Right cardiac atrium (tissue), 5 donors: ENCODE data around the gene FRMD8. TPM values are rescaled to one million over a fixed set of nuclear protein-coding genes. Genes with fewer than 3 reads are reported as not detected.
"Not testable (repeated sequence)": the region's sequence is repeated elsewhere in the genome, so short reads cannot be mapped to it uniquely, and the experiment has no call there.

Source experiments
- ATAC-seq, 2 donors: fragments of 200-7000 bp; cut with Tn5 transposase; one replicate each; pipeline versions ENCODE4 v1.8.0 to v1.9.1; 2020; ENCODE audit warnings: moderate library complexity in 2 of 2, mild to moderate bottlenecking in 1 of 2
- DNase-seq, 3 donors: peaks; one replicate each; pipeline ENCODE4 v3.0.0-alpha.2; 2020
- H3K27ac ChIP-seq: one replicate; pipeline ENCODE4 v1.5.1; 2013; ENCODE audit warnings: mild to moderate bottlenecking, low read length, control low read depth, moderate library complexity
- H3K27me3 ChIP-seq: one replicate; pipeline ENCODE4 v1.6.1; 2013; ENCODE audit not compliant: control insufficient read depth, insufficient read depth
- H3K4me1 ChIP-seq: one replicate; pipeline ENCODE4 v1.6.1; 2013; ENCODE audit warnings: low read length; ENCODE audit not compliant: control insufficient read depth, insufficient read depth
- H3K4me3 ChIP-seq: one replicate; pipeline ENCODE4 v1.5.1; 2013; ENCODE audit warnings: low read length, control low read depth
- H3K9me3 ChIP-seq: one replicate; pipeline ENCODE4 v1.6.1; 2013; ENCODE audit warnings: low read length; ENCODE audit not compliant: control insufficient read depth
- WGBS: extraction: QIAGEN DNeasy Blood & Tissue Kit; methylation state at CpG from one replicate; pipeline ENCODE4 v1.1.7; 2013; 5-methylcytosine and 5-hydroxymethylcytosine counted together
- intact Hi-C, 4 donors: fragments of 100-400 bp; cut with DNase I; formaldehyde crosslinking; loops; one replicate each; pipeline versions ENCODE4 v1.11.0 to v1.14.0; 2022 to 2023
- polyA plus RNA-seq: library from polyadenylated mRNA; stranded (reverse); fragments of 200-250 nt; gene quantifications from one replicate; pipeline ENCODE4 v1.2.3, GENCODE V29; 2013
- total RNA-seq, 4 donors: library from RNA; stranded (reverse); fragmentation: NEBNext Ultra II Directional; extraction: Animal tissue kit (Norgen Biotek cat#: 25700); gene quantifications; one replicate each; pipeline ENCODE4 v1.2.1, GENCODE V29; 2021
- donor health status: healthy with polysubstance abuse.
- donor health status: DM: no; HTN: yes; CAD: no.
- donor health status: DM: no; HTN: no; CAD: no.
- donor health status: DM: no; HTN: yes; CAD: no; lungs with severe emphysema.
- donor health status: DM: yes; HTN: yes; CAD: no.

The FRMD8 gene
- total and polyA plus RNA-seq, 5 donors = 9.3 to 16.1 (median 12.7) TPM

DNA sequence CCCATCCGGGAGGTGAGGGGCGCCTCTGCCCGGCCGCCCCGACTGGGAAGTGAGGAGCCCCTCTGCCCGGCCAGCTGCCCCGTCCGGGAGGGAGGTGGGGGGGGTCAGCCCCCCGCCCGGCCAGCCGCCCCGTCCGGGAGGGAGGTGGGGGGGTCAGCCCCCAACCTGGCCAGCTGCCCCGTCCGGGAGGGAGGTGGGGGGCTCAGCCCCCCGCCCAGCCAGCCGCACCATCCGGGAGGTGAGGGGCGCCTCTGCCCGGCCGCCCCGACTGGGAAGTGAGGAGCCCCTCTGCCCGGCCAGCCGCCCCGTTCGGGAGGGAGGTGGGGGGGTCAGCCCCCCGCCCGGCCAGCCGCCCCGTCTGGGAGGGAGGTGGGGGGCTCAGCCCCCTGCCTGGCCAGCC, 64.9 kb downstream of the FRMD8 start:
- intact Hi-C loops, H3K27ac ChIP-seq, H3K4me3 ChIP-seq, H3K27me3 ChIP-seq, DNase-seq, ATAC-seq, H3K4me1 ChIP-seq, H3K9me3 ChIP-seq: not testable (repeated sequence)
- WGBS = 94% methylated on average over 25 of the region's 30 CpGs

DNA sequence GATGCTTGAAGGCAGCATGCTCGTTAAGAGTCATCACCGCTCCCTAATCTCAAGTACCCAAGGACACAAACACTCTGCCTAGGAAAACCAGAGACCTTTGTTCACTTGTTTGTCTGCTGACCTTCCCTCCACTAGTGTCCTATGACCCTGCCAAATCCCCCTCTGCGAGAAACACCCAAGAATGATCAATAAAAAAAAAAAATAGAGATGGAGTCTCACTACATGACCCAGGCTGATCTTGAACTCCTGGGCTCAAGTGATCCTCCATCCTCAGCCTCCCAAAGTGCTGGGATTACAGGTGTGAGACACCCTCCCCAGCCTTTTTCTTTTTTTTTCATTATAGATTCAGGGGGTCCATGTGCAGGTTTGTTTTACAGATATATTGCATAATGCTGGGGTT, 65.8 kb downstream of the FRMD8 start:
- ATAC-seq, H3K27me3 ChIP-seq, intact Hi-C loops, H3K4me1 ChIP-seq, H3K9me3 ChIP-seq, H3K4me3 ChIP-seq, H3K27ac ChIP-seq, DNase-seq: not testable (repeated sequence)
- 52% methylated on average over 3 of the region's 3 CpGs for WGBS

DNA sequence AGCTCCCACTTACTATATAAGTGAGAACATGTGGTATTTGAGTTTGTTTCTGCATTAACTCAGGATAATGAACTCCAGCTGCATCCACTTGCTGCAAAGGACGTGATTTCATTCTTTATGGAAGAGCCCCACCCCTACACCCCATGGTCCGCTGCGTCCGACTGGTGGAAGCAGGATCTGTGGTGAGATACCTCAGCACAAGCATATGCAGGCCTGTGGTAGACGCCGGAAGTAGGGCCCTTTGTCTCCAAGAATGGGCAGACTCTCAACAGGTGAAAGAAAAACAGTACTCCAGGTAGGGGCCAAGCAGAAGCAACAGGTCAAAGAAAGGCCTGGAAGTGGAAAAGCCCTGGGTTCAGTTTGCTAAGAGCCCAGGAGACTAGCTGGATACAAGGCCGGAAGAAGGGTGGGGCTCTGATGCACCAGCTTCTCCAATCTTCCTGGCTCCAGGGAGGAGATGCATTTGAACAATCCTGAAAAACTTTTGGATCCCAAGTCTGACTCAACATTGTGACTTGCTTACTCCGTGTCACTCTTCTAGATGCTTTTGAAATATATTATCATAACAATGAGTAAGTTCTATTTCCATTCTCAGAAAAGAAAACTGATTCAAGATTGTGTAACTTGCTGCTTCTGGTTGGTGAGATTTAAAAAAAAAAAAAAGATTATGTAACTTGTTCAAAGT, 66.5 kb downstream of the FRMD8 start:
- DNase-seq (no peak), ATAC-seq (peak in 1 of 2 donors; percentile 3)
- H3K9me3 ChIP-seq = no peaks in the 10 kb centered on the region
- WGBS = 61% methylated on average over 8 of the region's 8 CpGs
- intact Hi-C loops = no loop called here
- no peaks in the 10 kb centered on the region for H3K27me3 ChIP-seq
- peak overlapping the region; percentile 64 for H3K27ac ChIP-seq
- no peak overlapping the region for H3K4me3 ChIP-seq
- no peaks in the 10 kb centered on the region for H3K4me1 ChIP-seq

DNA sequence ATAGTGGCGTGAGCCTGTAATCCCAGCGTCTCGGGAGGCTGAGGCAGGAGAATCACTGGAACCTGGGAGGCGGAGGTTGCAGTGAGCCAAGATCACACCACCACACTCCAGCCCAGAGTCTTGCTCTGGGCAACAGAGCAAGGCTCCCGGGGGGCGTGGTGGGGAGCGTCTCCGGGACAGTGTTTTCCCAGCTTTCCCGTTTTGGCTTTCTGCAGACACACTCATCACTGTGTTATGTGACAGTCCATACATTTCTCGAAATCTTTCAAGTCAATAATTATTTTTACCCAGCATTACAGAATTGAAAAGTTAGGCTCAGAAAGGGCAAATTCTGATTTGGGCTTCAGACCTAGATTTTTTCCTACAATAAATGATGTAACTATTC, 67.9 kb downstream of the FRMD8 start:
- Histone ChIP-seq H3K9me3 (no peaks in the 10 kb centered on the region), H3K27me3 (no peaks in the 10 kb centered on the region), H3K4me1 (no peaks in the 10 kb centered on the region), H3K27ac (peak overlapping the region; percentile 79), H3K4me3 (peak overlapping the region; percentile 47)
- peak in 1 of 3 donors; percentile 68 for DNase-seq
- ATAC-seq = peak; percentile 7 to 9
- 59% methylated on average over 10 of the region's 10 CpGs for WGBS
- intact Hi-C loops = no loop called here

DNA sequence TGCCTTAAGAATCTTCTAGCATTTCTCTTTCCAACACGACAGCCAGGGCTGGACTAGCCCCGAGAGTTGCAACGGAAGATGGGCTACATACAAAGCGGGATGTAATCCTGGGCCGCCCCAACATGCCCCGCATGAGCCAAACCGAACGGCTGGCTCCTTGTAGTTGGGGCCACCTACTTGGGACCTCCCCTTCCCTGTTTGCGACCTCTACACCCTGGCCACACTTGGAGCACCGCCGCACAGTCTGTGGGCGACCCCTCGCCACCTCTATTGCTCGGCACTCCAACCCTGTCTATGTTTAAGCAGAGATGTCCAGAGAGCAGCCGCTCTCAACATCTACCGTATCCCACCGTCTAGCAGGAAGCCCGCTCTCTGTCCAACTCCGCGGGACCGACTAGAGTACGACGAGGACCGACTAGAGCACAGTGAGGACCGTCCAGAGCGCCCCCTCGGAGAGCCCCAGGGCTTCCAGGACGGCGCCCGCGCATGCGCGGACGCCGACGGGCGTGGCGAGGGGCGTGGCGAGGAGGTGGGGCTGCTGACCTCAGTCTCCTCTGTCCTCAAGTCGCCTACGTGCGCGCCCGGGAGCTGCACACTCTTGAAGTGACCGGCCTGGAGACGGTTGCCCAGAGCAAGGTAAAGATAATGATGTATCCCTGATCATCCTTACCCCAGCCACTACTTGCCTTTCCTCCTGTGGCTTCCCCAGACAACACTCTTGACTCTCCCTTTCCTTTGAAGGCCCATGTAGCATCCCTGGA, 68.4 kb downstream of the FRMD8 start:
- DNase-seq (peak; percentile 91 to 97 (median 96)), ATAC-seq (peak; percentile 93 to 99)
- H3K9me3 ChIP-seq = no peaks in the 10 kb centered on the region
- H3K4me3 ChIP-seq = peak overlapping the region; percentile 47
- 3% methylated on average over 47 of the region's 47 CpGs for WGBS
- intact Hi-C loops = no loop called here
- H3K27me3 ChIP-seq = no peaks in the 10 kb centered on the region
- H3K27ac ChIP-seq = peak overlapping the region; percentile 79
- H3K4me1 ChIP-seq = no peaks in the 10 kb centered on the region

DNA sequence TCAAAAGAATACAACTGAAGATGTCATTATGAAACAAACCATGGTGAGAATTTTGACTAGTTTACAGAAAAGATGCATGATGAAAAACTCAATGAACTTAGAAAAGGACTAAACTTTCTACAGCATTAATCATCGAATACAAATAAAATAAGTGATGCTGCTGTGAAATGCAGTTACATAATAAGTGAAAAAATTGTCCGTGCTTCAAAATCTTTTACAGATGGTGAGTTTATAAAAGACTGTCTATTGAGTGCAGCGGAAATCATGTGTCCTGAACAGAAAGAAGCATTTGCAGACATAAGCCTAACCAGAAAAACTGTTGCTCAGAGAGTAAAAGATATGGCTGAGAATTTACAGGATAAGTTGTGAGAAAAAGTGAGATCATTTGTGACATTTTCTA, 70.0 kb downstream of the FRMD8 start:
- H3K27ac ChIP-seq = no peak overlapping the region
- H3K9me3 ChIP-seq = no peaks in the 10 kb centered on the region
- DNase-seq = no peak
- intact Hi-C loops = no loop called here
- ATAC-seq = no peak
- no peak overlapping the region for H3K4me3 ChIP-seq
- 97% methylated on average over 3 of the region's 3 CpGs for WGBS
- no peaks in the 10 kb centered on the region for H3K4me1 ChIP-seq
- H3K27me3 ChIP-seq = no peaks in the 10 kb centered on the region

DNA sequence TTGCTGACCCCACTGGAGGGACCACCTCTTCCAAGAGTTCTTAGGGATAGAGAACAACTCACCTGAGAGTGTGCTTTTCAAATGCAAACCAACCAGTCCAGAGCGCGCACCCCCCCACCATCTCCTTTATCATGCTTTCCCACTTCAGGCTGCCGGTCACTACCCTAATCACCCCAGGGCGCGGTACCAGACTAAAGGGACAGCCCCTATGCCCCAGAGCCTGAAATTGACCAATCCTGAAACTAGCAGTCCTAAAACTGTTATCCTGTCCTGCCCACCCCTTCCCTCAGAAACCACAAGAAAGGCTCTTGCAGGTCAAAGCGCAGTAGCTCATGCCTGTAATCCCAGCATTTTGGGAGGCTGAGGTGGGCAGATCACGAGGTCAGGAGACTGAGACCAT, 73.1 kb downstream of the FRMD8 start:
- H3K27me3 ChIP-seq = no peaks in the 10 kb centered on the region
- no peak overlapping the region for H3K27ac ChIP-seq
- 84% methylated on average over 7 of the region's 7 CpGs for WGBS
- no peaks in the 10 kb centered on the region for H3K4me1 ChIP-seq
- no peak overlapping the region for H3K4me3 ChIP-seq
- intact Hi-C loops = no loop called here
- ATAC-seq = no peak
- H3K9me3 ChIP-seq = no peaks in the 10 kb centered on the region
- DNase-seq = peak in 1 of 3 donors; percentile 16

Other genes with a start within 250 kb of the FRMD8 start
- gene SPDYC, start 216.4 kb upstream of the FRMD8 start, total RNA-seq = not detected
- gene SPDYC, start 216.4 kb upstream of the FRMD8 start, polyA plus RNA-seq = not detected
- 100 to 1,000 TPM in 2 of 4 donors, 10 to 100 TPM in 2; 95.7 to 102 (median 98.8) TPM for gene CAPN1, start 204.7 kb upstream of the FRMD8 start, total RNA-seq
- 74.4 TPM for gene CAPN1, start 204.7 kb upstream of the FRMD8 start, polyA plus RNA-seq
- 10 to 100 TPM in 1 of 4 donors, 1 to 10 TPM in 3; 5.8 to 13.1 (median 7.5) TPM for gene POLA2, start 124.7 kb upstream of the FRMD8 start, total RNA-seq
- 5.7 TPM for gene POLA2, start 124.7 kb upstream of the FRMD8 start, polyA plus RNA-seq
- gene CDC42EP2, start 71.8 kb upstream of the FRMD8 start, total RNA-seq = 10 to 100 TPM in 2 of 4 donors, 1 to 10 TPM in 2; 9.1 to 21.2 (median 10.7) TPM
- gene CDC42EP2, start 71.8 kb upstream of the FRMD8 start, polyA plus RNA-seq = 12.2 TPM
- gene DPF2, start 52.8 kb upstream of the FRMD8 start, total RNA-seq = 10 to 100 TPM; 51.9 to 61.6 (median 59.7) TPM
- gene DPF2, start 52.8 kb upstream of the FRMD8 start, polyA plus RNA-seq = 33.2 TPM
- gene TIGD3, start 31.9 kb upstream of the FRMD8 start, total RNA-seq = under 1 TPM in 3 of 4 donors, not detected in 1; 0.14 to 0.23 (median 0.15) TPM
- 0.20 TPM for gene TIGD3, start 31.9 kb upstream of the FRMD8 start, polyA plus RNA-seq
- 1 to 10 TPM; 6.1 to 7.7 (median 7.4) TPM for gene SLC25A45, start 4.0 kb upstream of the FRMD8 start, total RNA-seq
- gene SLC25A45, start 4.0 kb upstream of the FRMD8 start, polyA plus RNA-seq = 5.5 TPM
- 100 to 1,000 TPM; 346 to 441 (median 427) TPM for gene NEAT1, start 36.2 kb downstream of the FRMD8 start, total RNA-seq
- gene NEAT1, start 36.2 kb downstream of the FRMD8 start, polyA plus RNA-seq = 441 TPM
- gene MALAT1, start 112.4 kb downstream of the FRMD8 start, total RNA-seq = 1,000 to 10,000 TPM; 3,773 to 5,353 (median 5,000) TPM
- gene MALAT1, start 112.4 kb downstream of the FRMD8 start, polyA plus RNA-seq = 1,948 TPM
- gene SCYL1, start 138.4 kb downstream of the FRMD8 start, total RNA-seq = 10 to 100 TPM; 59.9 to 65.2 (median 62.8) TPM
- 56.6 TPM for gene SCYL1, start 138.4 kb downstream of the FRMD8 start, polyA plus RNA-seq
- gene LTBP3, start 171.7 kb downstream of the FRMD8 start, total RNA-seq = 100 to 1,000 TPM; 128 to 161 (median 140) TPM
- 60.2 TPM for gene LTBP3, start 171.7 kb downstream of the FRMD8 start, polyA plus RNA-seq
- gene ZNRD2, start 183.8 kb downstream of the FRMD8 start, total RNA-seq = 10 to 100 TPM; 32.6 to 35.3 (median 34.9) TPM
- gene ZNRD2, start 183.8 kb downstream of the FRMD8 start, polyA plus RNA-seq = 56.8 TPM
- 10 to 100 TPM; 40.5 to 46.6 (median 45.9) TPM for gene FAM89B, start 185.9 kb downstream of the FRMD8 start, total RNA-seq
- 43.0 TPM for gene FAM89B, start 185.9 kb downstream of the FRMD8 start, polyA plus RNA-seq
- gene EHBP1L1, start 189.4 kb downstream of the FRMD8 start, total RNA-seq = 10 to 100 TPM; 43.9 to 80.2 (median 48.2) TPM
- 35.7 TPM for gene EHBP1L1, start 189.4 kb downstream of the FRMD8 start, polyA plus RNA-seq
- gene KCNK7, start 209.2 kb downstream of the FRMD8 start, total RNA-seq = under 1 TPM; 0.28 to 0.88 (median 0.55) TPM
- gene KCNK7, start 209.2 kb downstream of the FRMD8 start, polyA plus RNA-seq = 0.18 TPM
- gene MAP3K11, start 227.6 kb downstream of the FRMD8 start, total RNA-seq = 10 to 100 TPM; 35.0 to 41.2 (median 38.1) TPM
- 30.8 TPM for gene MAP3K11, start 227.6 kb downstream of the FRMD8 start, polyA plus RNA-seq
- gene PCNX3, start 229.1 kb downstream of the FRMD8 start, total RNA-seq = 10 to 100 TPM; 13.4 to 17.2 (median 14.8) TPM
- 10.2 TPM for gene PCNX3, start 229.1 kb downstream of the FRMD8 start, polyA plus RNA-seq